BJ (cell line): Measurements from ENCODE around the gene IP6K2. TPM values are rescaled to one million over a fixed set of nuclear protein-coding genes. Genes with fewer than 3 reads are reported as not detected.
A peak's percentile ranks its signal among the peaks of the same experiment; 100 is the strongest.

ENCODE experiments used
- CTCF ChIA-PET: fragments of 350-600 bp; formaldehyde crosslinking; extraction: SDS; loops from one replicate; lab custom pipeline; 2021; ENCODE audit warnings: antibody characterized with exemption, inconsistent platforms; lab: Yijun Ruan, JAX
- POLR2A ChIA-PET: fragments of 300-600 bp; sonication (Branson Sonifier 250); formaldehyde crosslinking; extraction: SDS; loops from one replicate; lab custom pipeline; 2021; ENCODE audit warnings: antibody characterized with exemption; lab: Charles Lee
- DNase-seq: peaks from one replicate; pipeline ENCODE4 v3.0.0-alpha.2; 2011; ENCODE audit warnings: low read depth
- H3K27me3 ChIP-seq: 2 replicates; pipeline ENCODE4 v1.6.0; 2011; ENCODE audit warnings: low read length; ENCODE audit not compliant: control insufficient read depth, insufficient read depth
- H3K36me3 ChIP-seq: 2 replicates; pipeline ENCODE4 v1.5.1; 2011; ENCODE audit warnings: low read length; ENCODE audit not compliant: control insufficient read depth, insufficient read depth
- H3K4me3 ChIP-seq: 2 replicates; pipeline ENCODE4 v1.5.1; 2011; ENCODE audit warnings: low read depth, mild to moderate bottlenecking, control low read depth, low read length
- CTCF ChIP-seq: IDR thresholded peaks from 2 replicates; pipeline ENCODE4 v1.5.1; 2011; ENCODE audit warnings: low read depth, mild to moderate bottlenecking, control low read depth, inconsistent platforms, low read length, moderate library complexity; ENCODE audit not compliant: insufficient read depth
- polyA plus RNA-seq: library from polyadenylated mRNA; depleted of rRNA; stranded (reverse); fragments of >200 nt; gene quantifications from 2 replicates; pipeline ENCODE4 v1.2.3, GENCODE V29; 2011

The IP6K2 gene
- polyA plus RNA-seq, 1 experiment = 89.9 TPM

- DNase-seq = no peak
- ChIA-PET POLR2A (interaction anchor here (1.1 kb wide), 1 partner anchor 20 kb away, joined by 3 read pairs; no protein-coding TSS in a partner anchor), CTCF (interaction anchor here (1.1 to 5.5 kb wide), 2 partner anchors 21 to 157 kb away, joined by 3 to 34 read pairs; no protein-coding TSS in a partner anchor)
- no peak for TF ChIP-seq CTCF
- Histone ChIP-seq H3K4me3 (peak overlapping the region; percentile 93), H3K36me3 (peaks cover 3% of the 10 kb centered on the region; the same call in 1 of the 2 replicates), H3K27me3 (no peaks in the 10 kb centered on the region)
Measured at GRCh38 chr3:48716508-48716981, 476 bp downstream of the IP6K2 start.

GRCh38 chr3:48715174-48715800 lies 1.7 kb downstream of the IP6K2 start:
- no peak for DNase-seq
- peaks cover 5% of the 10 kb centered on the region; the same call in 1 of the 2 replicates for H3K36me3 ChIP-seq
- ChIA-PET POLR2A (no interaction called here), CTCF (interaction anchor here (0.9 to 5.5 kb wide), 2 partner anchors 11 to 23 kb away, joined by 3 to 34 read pairs; no protein-coding TSS in a partner anchor)
- TF ChIP-seq CTCF = no peak
- H3K27me3 ChIP-seq = no peaks in the 10 kb centered on the region
- no peak overlapping the region for H3K4me3 ChIP-seq

GRCh38 chr3:48711727-48712126 lies 5.3 kb downstream of the IP6K2 start:
- POLR2A ChIA-PET = no interaction called here
- peaks cover 5% of the 10 kb centered on the region; the same call in 1 of the 2 replicates for H3K36me3 ChIP-seq
- no peak for DNase-seq

GRCh38 chr3:48709051-48709461 lies 8.0 kb downstream of the IP6K2 start:
- CTCF ChIA-PET = interaction anchor here (1.5 to 1.8 kb wide), 2 partner anchors 23 to 31 kb away, joined by 4 to 6 read pairs; partner anchors contain the start of gene NCKIPSD
- Histone ChIP-seq H3K36me3 (peaks cover 4% of the 10 kb centered on the region; the same call in 1 of the 2 replicates), H3K4me3 (no peak overlapping the region), H3K27me3 (no peaks in the 10 kb centered on the region)
- POLR2A ChIA-PET = no interaction called here
- DNase-seq = no peak
- no peak for TF ChIP-seq CTCF

More at GRCh38 chr3:48711727-48712126, 5.3 kb downstream of the IP6K2 start:
- CTCF ChIA-PET = interaction anchor here (1.0 kb wide), 1 partner anchor 28 kb away, joined by 3 read pairs; no protein-coding TSS in a partner anchor
- TF ChIP-seq CTCF = no peak
- Histone ChIP-seq H3K4me3 (no peak overlapping the region), H3K27me3 (no peaks in the 10 kb centered on the region)

- H3K27me3 ChIP-seq = no peaks in the 10 kb centered on the region
- CTCF ChIA-PET = interaction anchor here (1.0 to 1.8 kb wide), 4 partner anchors 10 to 31 kb away, joined by 3 to 6 read pairs (median 4); partner anchors contain the start of gene NCKIPSD
- TF ChIP-seq CTCF = no peak
- POLR2A ChIA-PET = no interaction called here
- peaks cover 4% of the 10 kb centered on the region; the same call in 1 of the 2 replicates for H3K36me3 ChIP-seq
- DNase-seq = no peak
- H3K4me3 ChIP-seq = no peak overlapping the region
Measured at GRCh38 chr3:48708481-48708889, 8.5 kb downstream of the IP6K2 start.
